HepG2 (cell line): ENCODE results near the gene OTOG. TPM values are rescaled to one million over a fixed set of nuclear protein-coding genes. Genes with fewer than 3 reads are reported as not detected.

Experiments
- BHLHE40 ChIP-seq: IDR thresholded peaks from 2 replicates; pipeline ENCODE4 v1.6.1; 2011; ENCODE audit warnings: low read length, improper control_type of control experiment
- E2F2 ChIP-seq: sonication (generic); formaldehyde crosslinking; IDR thresholded peaks from 2 replicates; pipeline ENCODE4 v1.4.0; 2020; ENCODE audit warnings: missing genetic modification reagents, borderline replicate concordance
- ZBTB46 ChIP-seq: sonication (generic); formaldehyde crosslinking; IDR thresholded peaks from 2 replicates; pipeline ENCODE4 v1.4.0; 2020; ENCODE audit warnings: mild to moderate bottlenecking, missing genetic modification reagents, borderline replicate concordance
- ZFX ChIP-seq: sonication (generic); formaldehyde crosslinking; IDR thresholded peaks from 2 replicates; pipeline ENCODE4 v1.4.0; 2020; ENCODE audit warnings: mild to moderate bottlenecking, low read depth, missing genetic modification reagents, moderate library complexity
- ZNF687 ChIP-seq: sonication (generic); formaldehyde crosslinking; IDR thresholded peaks from 2 replicates; pipeline ENCODE4 v1.5.1; 2020; ENCODE audit warnings: mild to moderate bottlenecking, missing genetic modification reagents, moderate library complexity
- polyA plus RNA-seq, 8 experiments: library from polyadenylated mRNA; depleted of rRNA in 3 of 8; stranded (reverse) in 7 of 8; unstranded in 1 of 8; fragments of >200 nt; fragmentation: Illumina TruSeq in 4 of 8; extraction: Trizol in 4 of 8; gene quantifications; 2 replicates each; pipeline versions ENCODE4 v1.2.1 to v1.2.3, GENCODE V29; 2011 to 2016; ENCODE audit warnings: low read depth in 4 of 8, missing spikeins in 1 of 8, mixed read lengths in 1 of 8; ENCODE audit not compliant: insufficient read depth in 1 of 8
- total RNA-seq, 5 experiments: library from RNA; depleted of rRNA; stranded (reverse); fragments of >200 nt; fragmentation: Illumina TruSeq; extraction: Trizol; gene quantifications; 2 replicates each; pipeline ENCODE4 v1.2.3, GENCODE V29; 2016; ENCODE audit warnings: low read depth in 1 of 5

The OTOG gene
- total and polyA plus RNA-seq, 2 of the 13 experiments (the other 11 are each of a cell fraction or from before 2014, with no cell fraction given): not detected

GRCh38 chr11:17683377-17684161, 136.5 kb downstream of the OTOG start (continued):
- peak; percentile 24; the same call in 1 of the 2 replicates for TF ChIP-seq ZNF687 (CRISPR knock-in tag)
- TF ChIP-seq ZFX: 0 out of 2 replicates have a peak, but pooled peaks have one; percentile 24
- TF ChIP-seq BHLHE40: no peak
- TF ChIP-seq ZBTB46 (CRISPR knock-in tag): no peak
- TF ChIP-seq E2F2: no peak
